GM18499 (cell line): ENCODE measurements around the gene THADA.
"Not testable (repeated sequence)": the region's sequence is repeated elsewhere in the genome, so short reads cannot be mapped to it uniquely, and the experiment has no call there.

Experiments used
- ATAC-seq: cut with Tn5 transposase; IDR thresholded peaks from one replicate; pipeline ENCODE4 v1.9.1; 2021; ENCODE audit warnings: moderate number of reproducible peaks; ENCODE audit not compliant: insufficient read depth, unreplicated experiment

The THADA gene

DNA sequence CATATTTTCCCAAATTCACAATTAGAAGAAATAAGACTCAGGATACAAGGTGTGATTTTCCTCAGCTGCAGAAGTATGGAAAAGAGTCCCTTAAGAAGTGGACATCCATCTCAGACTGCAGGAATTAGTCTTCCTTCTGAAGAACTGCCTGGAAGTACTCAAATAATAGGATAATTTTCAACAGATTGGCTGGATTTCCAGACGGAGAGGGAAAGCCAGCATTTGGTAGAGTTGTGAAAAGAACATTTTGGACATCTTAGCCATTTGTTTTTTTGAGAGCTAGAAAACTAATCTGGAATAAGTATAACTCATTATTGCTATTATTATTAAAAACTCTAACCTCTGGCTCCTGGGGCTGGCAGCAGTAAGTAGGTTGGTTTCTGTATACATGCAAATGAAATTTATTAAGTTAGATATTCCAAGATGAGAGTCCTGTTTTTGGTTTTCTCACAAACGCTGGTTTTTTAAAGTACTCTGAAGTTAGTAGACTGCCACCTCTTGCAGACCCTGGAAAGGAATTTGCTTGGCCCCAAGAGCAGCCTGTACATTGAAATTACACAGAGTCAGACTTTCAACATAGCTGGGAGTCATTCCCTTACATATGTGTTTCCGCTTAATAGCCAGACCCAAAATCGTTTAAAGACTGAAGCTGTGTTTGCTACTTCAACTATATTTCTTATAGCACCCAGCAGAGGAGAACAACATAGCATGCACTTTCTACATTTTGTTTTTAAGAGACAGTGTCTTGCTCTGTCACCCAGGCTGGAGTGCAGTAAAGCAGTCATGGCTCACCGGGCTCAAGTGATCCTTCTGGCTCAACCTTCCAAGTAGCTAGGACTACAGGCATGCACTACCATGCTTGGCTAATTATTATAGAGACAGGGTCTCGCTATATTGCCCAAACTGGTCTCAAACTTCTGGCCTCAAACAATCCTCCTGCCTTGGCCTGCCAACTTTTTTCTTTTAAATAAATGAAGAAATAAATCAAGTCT is 142.4 kb downstream of the THADA start:
- no peak for ATAC-seq

DNA sequence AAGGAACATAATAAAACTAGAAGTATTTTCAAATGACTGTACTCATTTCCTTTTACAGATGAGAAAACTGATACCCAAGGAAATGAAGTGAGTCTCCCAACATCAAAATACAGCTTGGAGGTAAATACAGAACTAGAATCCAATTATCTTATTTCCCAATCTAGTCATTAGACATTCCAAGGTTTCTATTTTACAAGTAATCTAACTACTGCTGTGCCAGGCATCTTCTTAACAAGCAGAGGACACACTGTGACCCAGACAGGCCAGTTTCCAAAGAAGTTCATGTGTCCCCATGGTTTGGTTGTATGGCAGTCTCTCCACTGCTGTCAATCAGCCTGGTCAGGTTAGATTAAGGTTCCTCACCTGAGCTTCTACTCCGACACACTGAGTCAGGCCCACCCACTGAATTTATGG is 143.5 kb downstream of the THADA start:
- ATAC-seq: no peak

DNA sequence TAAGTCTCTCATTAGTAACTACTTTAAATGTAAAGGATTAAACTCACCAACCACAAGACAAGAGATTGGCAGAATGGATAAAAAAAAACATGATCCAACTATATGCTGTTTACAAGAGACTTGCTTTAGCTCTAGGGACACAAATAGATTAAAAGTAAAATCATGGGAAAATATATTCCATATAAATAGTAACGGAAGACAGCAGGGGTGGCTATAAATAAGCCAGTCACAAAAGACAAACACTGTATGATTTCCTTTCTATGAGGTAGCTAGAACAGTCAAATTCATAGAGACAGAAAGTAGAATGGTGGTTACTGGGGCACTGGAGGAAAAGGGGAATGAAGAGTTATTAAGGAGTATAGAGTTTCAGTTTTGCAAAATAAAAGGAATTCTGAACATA is 145.2 kb downstream of the THADA start:
- no peak for ATAC-seq

DNA sequence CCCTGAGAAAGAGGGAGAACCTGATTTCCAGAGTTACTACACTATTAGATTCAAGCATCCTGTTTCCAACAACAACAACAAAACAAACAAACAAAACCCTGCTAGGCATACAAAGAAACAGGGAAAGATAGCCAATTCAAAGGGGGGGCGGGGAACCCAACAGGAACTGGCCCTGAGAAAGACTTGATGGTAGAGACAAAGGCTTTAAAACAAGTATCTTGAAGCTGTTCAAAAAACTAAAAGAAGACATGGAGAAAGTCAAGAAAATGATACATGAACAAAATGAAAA is 147.1 kb downstream of the THADA start:
- no peak for ATAC-seq

DNA sequence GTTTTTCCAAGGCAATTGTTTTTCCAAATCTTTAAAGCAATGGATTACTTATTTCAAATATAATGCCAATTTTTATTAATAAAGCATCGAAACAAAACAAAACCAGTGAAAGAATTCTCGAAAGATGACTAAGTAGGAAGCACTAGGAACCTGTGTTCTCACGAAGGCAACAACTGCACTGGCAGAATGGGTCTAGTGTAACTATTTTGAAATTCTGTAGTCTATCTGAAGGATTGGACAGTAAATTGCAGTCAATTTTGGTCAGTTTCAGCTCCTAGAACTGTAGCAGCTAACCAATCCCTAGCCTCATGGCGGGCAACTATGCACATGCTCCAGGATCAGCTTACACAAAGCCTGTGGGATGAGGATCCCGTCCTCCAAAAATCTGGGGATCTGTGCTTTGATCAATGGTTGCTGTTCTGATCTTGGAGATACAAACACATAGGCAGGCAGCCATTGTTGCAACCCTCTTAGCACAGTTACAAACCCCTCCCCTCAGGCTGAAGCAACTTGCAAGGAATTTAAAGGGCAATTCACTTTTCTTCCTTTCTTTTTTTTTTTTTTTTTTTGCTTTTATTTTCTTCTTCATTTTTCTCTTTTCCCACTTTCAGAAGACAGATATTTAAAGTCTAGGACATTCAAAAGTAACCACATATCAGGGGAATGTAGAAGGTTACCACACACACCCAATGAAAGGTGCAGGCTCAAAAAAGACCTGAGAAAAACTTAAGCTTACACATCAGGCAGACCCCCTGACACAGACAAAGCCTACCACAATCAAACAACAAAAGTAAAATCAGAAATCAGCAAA is 147.6 kb downstream of the THADA start:
- ATAC-seq: no peak

DNA sequence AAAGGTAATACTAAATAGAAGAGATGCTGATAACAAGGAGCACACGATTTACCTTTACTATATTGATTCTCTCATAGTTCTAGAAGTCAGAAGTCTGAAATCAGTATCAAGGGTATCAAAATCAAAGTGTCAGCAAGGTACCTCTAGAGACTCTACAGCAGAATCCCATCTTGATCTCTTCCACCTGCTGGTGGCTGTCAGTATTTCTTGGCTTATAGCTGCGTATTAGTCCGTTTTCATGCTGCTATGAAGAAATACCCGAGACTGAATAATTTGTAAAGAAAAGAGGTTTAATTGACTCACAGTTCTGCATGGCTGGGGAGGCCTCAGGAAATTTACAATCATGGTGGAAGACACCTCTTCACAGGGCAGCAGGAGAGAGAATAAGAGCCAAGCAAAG is 149.1 kb downstream of the THADA start:
- ATAC-seq: not testable (repeated sequence)

DNA sequence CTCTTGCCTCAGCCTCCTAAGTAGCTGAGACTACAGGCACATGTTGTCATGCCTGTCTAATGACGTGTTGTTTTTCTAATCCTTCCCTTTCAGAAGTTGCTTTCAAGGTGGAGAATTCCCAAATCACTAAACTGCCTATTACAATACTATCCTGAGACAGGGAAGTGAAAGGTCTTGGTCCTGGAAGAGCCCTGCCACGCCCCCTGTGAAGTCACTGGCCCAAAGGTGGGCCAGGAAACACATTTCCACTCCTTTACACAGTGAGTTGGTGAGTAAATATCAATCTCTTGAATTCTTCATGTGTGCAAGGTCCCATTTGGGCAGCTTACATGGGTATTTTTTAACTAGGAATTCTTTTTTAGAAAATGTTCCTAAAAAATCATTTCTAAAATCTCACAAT is 150.1 kb downstream of the THADA start:
- ATAC-seq: no peak

DNA sequence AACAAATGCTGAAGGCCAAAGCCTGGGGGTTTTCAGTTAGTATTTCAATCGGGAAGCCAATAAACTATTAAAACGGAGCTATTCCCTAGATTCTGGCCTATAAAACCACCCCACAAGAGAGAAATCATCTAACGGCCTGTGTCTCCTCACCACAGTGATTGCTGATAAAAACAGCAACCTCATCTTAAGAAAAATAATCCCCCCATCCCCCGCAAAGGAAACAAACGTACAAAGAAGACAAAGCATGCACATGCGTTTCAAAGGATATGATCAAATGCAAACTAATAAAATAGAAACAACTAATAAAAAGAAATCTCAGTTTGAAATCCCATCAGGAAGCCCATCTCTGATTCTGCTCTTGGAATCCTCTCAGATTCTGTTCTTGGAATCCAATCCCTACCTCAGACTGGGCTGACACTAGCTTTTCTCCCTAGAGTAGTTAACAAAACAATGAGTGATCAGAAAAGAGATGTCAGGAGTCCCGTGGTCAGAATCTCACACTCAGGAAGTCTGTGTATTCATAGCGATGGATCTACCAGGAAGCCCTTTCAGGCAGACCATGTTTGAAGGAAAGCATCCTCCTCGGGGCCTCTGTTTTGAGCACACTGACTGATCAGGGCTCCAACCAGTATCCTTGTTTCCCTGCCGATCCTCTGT is 150.7 kb downstream of the THADA start:
- ATAC-seq: no peak

DNA sequence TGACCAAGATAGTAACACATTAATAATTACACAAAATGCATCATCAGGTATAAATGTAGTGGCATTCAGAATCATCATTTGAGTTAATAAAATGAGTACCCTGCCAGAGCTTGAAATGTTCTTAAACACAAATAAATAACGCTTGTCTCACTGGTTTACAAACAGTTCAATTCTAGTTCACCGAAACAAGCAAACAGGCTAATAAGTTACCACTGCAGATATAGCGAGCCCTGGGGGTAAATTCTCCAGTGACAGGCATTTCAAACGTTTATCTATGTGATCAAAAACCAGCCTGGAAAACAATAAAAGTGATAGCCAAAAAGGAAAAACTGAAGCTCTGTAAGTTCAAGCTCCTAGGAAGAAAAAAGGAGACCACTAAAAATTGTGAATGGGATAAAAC is 152.6 kb downstream of the THADA start:
- no peak for ATAC-seq

DNA sequence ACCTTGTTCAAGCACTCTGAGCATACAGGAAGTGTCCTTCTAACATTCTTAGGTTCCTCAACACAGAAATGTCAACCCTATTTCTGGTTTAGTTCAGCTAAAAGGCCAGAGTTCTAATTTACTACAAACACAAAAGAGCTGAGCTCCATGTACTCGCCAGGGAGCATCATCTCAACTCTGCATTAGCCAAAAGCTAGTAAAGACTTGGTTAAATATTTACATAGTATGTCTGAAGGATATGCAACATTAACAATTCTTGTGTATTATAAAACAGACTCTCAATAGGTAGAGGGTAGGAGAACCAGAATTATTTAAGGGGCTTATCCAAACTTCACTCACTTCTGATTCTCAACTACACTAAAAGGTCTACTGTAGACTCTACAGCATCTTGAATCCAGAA is 154.6 kb downstream of the THADA start:
- ATAC-seq: no peak

DNA sequence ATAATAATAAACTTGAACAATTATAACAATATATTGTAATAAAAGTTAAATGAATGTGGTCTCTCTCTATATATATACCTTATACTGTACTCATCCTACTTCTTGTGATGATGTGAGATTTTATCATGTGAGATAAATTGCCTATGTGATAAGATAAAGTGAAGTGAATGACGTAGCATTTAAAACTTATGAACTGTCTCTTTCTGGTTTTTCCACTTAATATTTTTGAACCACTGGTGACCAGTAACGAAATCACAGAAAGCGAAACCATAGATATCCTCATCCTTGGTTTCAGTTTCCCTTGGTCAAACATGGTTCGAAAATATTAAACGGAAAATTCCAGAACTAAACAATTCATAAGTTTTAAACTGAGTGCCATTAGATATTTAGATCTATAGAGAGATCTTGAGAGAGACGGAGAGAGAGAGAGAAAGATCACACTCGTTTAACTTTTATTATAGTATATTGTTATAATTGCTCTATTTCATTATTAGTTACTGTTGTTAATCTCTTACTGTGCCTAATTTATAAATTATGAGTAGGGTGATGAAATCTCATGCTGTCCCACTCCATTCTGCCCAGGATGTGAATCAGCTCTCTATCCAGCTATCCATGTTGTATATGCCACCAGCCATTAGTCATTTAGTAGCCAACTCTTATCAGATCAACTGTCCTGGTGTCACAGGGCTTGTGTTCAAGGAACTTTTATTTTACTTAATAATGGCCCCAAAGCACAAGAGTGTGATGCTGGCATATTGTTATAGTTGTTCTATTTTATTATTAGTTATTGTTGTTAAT is 156.8 kb downstream of the THADA start:
- no peak for ATAC-seq

DNA sequence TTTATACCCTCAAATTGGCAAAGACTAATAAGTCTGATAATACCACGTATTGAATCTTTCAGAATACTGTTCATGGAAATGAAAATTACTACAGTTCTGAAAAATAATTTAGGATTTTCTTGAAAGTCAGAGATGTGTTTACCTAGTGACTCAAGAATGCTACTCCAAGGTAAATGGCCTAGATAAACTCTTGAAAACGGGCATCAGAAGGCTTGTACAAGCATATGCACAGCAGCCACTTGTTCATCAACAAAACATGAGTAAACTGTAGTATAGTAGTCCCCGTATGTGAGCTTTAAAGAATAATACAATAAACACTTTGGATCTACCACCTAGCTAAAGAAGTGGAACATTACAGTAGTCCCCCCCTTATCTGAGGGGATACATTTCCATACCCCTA is 157.5 kb downstream of the THADA start:
- ATAC-seq: no peak

DNA sequence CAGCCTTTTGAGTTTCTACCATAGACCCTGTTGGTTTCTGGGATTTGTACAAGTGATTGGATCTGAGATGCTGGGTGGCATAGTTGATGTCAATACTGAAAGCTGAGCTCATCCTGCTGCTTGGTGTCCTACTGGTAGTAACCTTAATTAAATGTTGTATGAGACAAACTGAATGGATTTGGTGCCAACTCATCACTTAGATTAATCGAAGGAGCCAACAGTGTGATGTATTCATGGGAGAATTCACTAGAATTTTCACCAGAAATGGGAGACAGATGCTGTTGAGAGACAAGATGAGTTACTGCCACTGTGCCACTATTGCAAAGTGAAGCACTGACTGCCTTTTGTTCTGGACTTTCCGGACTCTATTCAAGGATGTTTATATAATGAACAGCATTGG is 158.5 kb downstream of the THADA start:
- ATAC-seq: no peak

DNA sequence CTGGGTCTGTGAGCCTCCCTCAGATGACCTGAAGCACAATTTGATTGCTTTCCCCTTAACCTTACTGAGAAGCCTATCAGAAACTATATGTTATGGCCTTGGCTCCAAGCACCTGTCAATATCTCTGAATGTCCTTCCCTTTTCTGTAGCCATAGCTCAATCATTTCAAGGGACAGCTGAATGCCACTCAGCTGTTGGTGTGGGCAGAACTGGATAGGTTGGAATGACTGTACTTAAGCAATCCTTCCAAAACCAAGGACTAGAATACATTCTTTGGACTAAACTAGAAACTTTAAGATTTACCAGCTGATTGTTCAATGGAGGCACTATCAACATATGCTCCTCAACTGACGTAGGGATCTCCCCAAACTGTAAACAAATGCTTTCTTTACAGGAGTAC is 159.4 kb downstream of the THADA start:
- ATAC-seq: no peak

DNA sequence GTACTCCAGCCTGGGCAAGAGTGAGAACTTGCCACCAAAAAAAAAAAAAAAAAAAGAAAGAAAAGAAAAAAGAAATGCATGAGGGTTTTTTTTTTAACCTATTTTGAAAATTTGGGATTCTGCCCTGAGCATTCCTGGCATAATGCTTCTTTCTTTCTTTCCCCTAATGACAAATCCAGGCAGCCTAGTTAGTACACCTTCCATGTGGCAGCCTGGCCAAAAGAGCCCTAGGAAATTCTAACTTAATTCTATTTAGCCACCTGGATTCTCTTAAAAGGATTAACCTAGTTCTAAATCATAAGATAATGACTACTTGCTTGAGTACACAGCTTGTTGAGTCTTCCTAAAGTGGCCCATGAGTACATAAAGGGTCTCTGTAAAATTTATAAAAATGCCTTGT is 160.1 kb downstream of the THADA start:
- no peak for ATAC-seq

DNA sequence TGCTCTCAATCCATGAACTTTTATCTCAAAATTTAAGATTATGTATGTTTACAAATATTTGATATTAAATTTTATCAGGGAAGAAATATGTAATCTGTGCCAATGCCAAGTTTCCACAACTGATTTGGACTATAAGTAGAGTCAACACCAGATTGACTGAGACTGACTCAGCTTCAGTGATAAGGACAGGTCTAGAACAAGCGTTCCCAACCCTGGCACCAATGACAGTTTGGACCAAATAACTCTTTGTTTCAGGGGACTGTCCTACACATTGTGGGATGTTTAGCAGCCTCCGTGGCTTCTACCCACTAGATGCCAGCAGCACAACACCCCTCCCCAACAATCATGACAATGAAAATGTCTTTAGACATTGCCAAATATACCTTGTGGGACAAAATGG is 165.3 kb downstream of the THADA start:
- ATAC-seq: no peak

DNA sequence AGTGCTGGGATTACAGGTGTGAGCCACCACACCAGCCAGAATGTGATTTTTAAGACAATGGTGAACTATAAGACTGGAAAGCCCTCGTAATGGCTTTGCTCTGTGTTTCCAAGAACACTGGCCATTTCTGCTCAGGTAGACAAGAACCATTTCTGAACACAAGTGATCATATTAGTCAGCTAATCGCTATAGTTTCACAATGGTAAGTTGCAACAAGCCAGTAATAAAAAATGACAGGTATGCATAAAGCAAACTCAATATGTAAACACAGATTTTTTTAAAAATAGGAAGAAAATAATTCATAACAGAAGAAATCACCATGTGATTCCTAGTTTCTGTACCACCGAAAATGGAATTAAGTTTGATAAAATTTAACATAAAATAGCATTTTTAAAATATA is 166.5 kb downstream of the THADA start:
- ATAC-seq: no peak

DNA sequence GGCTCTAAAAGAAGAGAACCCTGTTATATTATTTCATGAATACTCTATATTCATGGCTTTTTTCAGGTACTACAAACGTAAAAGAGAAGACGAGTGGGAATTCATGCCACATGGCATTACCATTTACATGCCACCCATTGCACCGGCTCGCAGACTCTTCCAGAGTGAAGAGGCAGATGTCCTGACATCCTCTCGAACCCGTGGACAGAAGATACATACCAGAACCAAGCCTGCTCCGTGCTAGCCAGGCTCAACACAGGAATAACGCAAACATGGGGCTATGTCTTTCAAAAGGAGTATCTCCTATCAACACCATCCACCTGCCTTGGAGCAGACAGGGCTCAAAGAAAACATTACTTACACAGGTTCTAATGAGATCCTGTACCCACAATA is 168.8 kb downstream of the THADA start:
- ATAC-seq: no peak

DNA sequence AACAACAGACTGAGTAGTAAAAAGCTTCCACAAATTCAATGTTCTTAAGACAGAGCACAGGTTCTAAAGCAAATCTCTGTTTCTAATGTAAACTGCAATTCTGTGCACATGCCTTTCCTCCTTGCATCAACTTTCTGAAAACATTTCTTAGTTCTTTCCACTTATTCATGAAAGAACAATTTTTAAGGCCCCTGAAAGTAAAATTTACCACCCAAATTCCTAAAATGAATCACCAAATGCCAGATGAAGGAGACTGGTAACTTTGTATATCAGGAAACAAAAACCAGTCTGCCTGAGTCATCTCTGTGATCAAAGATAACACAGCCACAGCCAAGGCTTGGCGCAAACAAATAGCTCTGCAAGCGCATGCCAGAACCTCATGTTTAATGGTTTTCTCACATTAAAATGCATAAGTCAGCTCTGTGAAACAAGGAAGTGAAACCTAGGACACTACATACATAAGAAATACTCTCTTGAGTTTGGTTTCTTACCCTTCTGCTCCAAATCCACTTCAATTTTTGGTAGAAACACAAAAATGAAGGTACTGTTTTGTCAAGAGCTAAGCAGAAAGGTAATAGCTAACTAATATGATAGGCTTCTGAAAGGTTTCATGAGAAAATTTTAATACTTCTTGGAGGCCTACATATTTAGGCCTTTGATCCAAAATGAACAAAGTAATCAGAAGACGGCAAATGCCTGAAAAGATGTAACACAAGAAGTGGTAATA is 169.4 kb downstream of the THADA start:
- ATAC-seq: peak; percentile 81

DNA sequence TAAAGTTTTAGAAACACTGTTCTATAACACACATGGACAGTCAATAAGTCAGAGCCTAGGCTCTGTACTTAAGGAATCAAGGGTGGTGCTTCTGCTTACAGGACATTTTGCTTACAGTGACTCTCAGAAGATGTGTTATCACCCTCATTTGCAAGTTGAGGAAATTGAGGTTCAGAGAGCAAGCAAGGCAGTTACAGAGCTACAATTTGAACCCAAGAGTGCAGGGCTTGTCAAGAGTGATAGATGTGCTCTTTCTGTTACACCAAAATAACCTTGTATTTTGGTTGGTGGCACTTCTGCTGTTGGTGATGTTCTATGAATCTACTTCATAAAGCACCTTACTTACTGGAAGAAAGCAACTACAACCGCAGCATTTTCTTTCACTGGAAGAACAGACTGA is 170.2 kb downstream of the THADA start:
- no peak for ATAC-seq
